Measurements from ENCODE around the gene ZNF614.
"Not testable (repeated sequence)": the region's sequence is repeated elsewhere in the genome, so short reads cannot be mapped to it uniquely, and the experiment has no call there.

Gene ZNF614

DNA sequence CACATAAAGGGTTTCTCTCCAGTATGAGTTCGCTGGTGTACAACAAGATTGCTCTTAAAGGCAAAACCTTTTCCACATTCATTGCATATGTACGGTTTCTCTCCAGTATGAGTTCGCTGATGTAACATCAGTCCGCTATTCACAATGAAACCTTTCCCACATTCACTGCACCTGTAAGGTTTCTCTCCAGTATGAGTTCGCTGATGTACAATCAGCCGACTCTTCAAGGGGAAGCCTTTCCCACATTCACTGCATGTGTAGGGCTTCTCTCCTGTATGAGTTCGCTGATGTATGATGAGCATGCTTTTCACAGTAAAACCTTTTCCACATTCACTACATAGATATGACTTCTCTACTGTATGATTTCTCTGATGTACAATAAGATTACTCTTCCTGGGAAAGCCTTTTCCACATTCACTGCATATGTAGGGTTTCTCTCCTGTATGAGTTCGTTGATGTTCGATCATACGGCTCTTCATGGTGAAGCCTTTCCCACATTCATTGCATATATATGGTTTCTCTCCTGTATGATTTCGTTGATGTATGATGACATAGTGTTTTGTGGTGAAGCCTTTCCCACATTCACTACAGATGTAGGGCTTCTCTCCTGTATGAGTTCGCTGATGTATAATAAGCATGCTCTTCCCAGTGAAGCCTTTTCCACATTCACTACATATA is 6.0 kb upstream of the ZNF614 start:
- Histone ChIP-seq H3K27ac (ENCODE audit: low read depth, low read length) (no peak overlapping the region), H3K9me3 (ENCODE audit: control insufficient read depth in 1 of 2, low read length in 2 of 2) (peaks cover 69 to 90% of the 10 kb centered on the region in 2 donors), H3K4me3 (ENCODE audit: low read depth in 1 of 2, low read length in 2 of 2) (peak overlapping the region; percentile 20 to 40), H3K36me3 (ENCODE audit: control insufficient read depth in 1 of 2, insufficient read depth in 2 of 2, low read length in 2 of 2) (peaks cover 55 to 58% of the 10 kb centered on the region in 2 donors), H3K9ac (ENCODE audit: low read depth in 1 of 2, low read length in 2 of 2) (no peak overlapping the region), H3K27me3 (ENCODE audit: control insufficient read depth in 1 of 2, insufficient read depth in 2 of 2, low read length in 2 of 2) (no peaks in the 10 kb centered on the region), H3K4me1 (ENCODE audit: control insufficient read depth in 1 of 2, insufficient read depth in 2 of 2, low read length in 2 of 2) (peaks cover 0 to under 1% of the 10 kb centered on the region in 2 donors)

DNA sequence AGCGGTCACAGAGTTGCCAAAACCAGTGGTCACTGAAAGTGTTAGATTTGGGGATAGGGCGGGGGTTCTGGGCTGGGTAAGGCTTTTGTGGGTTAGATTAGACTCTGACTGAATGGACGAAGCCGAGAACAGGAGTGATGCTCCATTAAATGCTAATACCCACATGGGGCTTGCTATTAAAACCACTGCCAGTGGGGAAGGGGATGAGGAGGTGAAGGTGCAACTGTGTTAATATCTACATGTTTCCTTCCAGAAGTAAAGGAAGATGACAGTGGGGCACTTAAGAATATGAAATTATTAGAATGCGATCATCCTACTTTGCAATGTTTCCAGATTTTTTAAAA is 573 bp upstream of the ZNF614 start:
- Histone ChIP-seq H3K27ac (ENCODE audit: low read depth, low read length) (peak overlapping the region; percentile 91), H3K9ac (ENCODE audit: low read depth in 1 of 2, low read length in 2 of 2) (peak overlapping the region; percentile 79 to 94), H3K4me3 (ENCODE audit: low read depth in 1 of 2, low read length in 2 of 2) (peak overlapping the region; percentile 80 to 97), H3K4me1 (ENCODE audit: control insufficient read depth in 1 of 2, insufficient read depth in 2 of 2, low read length in 2 of 2) (peaks cover 9 to 12% of the 10 kb centered on the region in 2 donors), H3K36me3 (ENCODE audit: control insufficient read depth in 1 of 2, insufficient read depth in 2 of 2, low read length in 2 of 2) (peaks cover 26% of the 10 kb centered on the region in 2 donors), H3K9me3 (ENCODE audit: control insufficient read depth in 1 of 2, low read length in 2 of 2) (peaks cover 38 to 68% of the 10 kb centered on the region in 2 donors), H3K27me3 (ENCODE audit: control insufficient read depth in 1 of 2, insufficient read depth in 2 of 2, low read length in 2 of 2) (no peaks in the 10 kb centered on the region)

- not testable (repeated sequence) for H3K9ac ChIP-seq (ENCODE audit: low read depth in 1 of 2, low read length in 2 of 2); H3K4me3 ChIP-seq (ENCODE audit: low read depth in 1 of 2, low read length in 2 of 2); H3K27ac ChIP-seq (ENCODE audit: low read depth, low read length); H3K27me3 ChIP-seq (ENCODE audit: control insufficient read depth in 1 of 2, insufficient read depth in 2 of 2, low read length in 2 of 2)
- Histone ChIP-seq H3K36me3 (ENCODE audit: control insufficient read depth in 1 of 2, insufficient read depth in 2 of 2, low read length in 2 of 2) (peaks cover 29 to 41% of the 10 kb centered on the region in 2 donors), H3K4me1 (ENCODE audit: control insufficient read depth in 1 of 2, insufficient read depth in 2 of 2, low read length in 2 of 2) (peaks cover 9 to 12% of the 10 kb centered on the region in 2 donors), H3K9me3 (ENCODE audit: control insufficient read depth in 1 of 2, low read length in 2 of 2) (peaks cover 35 to 62% of the 10 kb centered on the region in 2 donors)
Observed at GRCh38 chr19:52026255-52026990, 1.8 kb downstream of the ZNF614 start.

DNA sequence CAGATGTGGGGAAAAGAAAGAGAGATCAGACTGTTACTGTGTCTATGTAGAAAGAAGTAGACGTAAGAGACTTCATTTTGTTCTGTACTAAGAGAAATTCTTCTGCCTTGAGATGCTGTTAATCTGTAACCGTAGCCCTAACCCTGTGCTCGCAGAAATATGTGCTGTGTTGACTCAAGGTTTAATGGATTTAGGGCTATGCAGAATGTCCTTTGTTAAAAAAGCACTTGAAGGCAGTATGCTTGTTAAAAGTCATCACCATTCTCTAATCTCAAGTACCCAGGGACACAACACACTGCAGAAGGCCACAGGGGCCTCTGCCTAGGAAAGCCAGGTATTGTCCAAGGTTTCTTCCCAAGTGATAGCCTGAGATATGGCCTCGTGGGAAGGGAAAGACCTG is 3.7 kb downstream of the ZNF614 start:
- H3K9ac ChIP-seq (ENCODE audit: low read depth in 1 of 2, low read length in 2 of 2); H3K4me3 ChIP-seq (ENCODE audit: low read depth in 1 of 2, low read length in 2 of 2); H3K27me3 ChIP-seq (ENCODE audit: control insufficient read depth in 1 of 2, insufficient read depth in 2 of 2, low read length in 2 of 2); H3K27ac ChIP-seq (ENCODE audit: low read depth, low read length): not testable (repeated sequence)
- peaks cover 45 to 66% of the 10 kb centered on the region in 2 donors for H3K9me3 ChIP-seq (ENCODE audit: control insufficient read depth in 1 of 2, low read length in 2 of 2)
- H3K36me3 ChIP-seq (ENCODE audit: control insufficient read depth in 1 of 2, insufficient read depth in 2 of 2, low read length in 2 of 2), result peaks cover 45 to 60% of the 10 kb centered on the region in 2 donors
- peaks cover 9 to 12% of the 10 kb centered on the region in 2 donors for H3K4me1 ChIP-seq (ENCODE audit: control insufficient read depth in 1 of 2, insufficient read depth in 2 of 2, low read length in 2 of 2)

GRCh38 chr19:52022193-52022592 is 6.0 kb downstream of the ZNF614 start:
- H3K27ac ChIP-seq (ENCODE audit: low read depth, low read length), result no peak overlapping the region
- peaks cover under 1 to 3% of the 10 kb centered on the region in 2 donors for H3K4me1 ChIP-seq (ENCODE audit: control insufficient read depth in 1 of 2, insufficient read depth in 2 of 2, low read length in 2 of 2)
- H3K27me3 ChIP-seq (ENCODE audit: control insufficient read depth in 1 of 2, insufficient read depth in 2 of 2, low read length in 2 of 2), result no peaks in the 10 kb centered on the region
- H3K4me3 ChIP-seq (ENCODE audit: low read depth in 1 of 2, low read length in 2 of 2), result no peak overlapping the region
- no peak overlapping the region for H3K9ac ChIP-seq (ENCODE audit: low read depth in 1 of 2, low read length in 2 of 2)
- peaks cover 61 to 83% of the 10 kb centered on the region in 2 donors for H3K36me3 ChIP-seq (ENCODE audit: control insufficient read depth in 1 of 2, insufficient read depth in 2 of 2, low read length in 2 of 2)
- peaks cover 55 to 82% of the 10 kb centered on the region in 2 donors for H3K9me3 ChIP-seq (ENCODE audit: control insufficient read depth in 1 of 2, low read length in 2 of 2)

- Histone ChIP-seq H3K36me3 (ENCODE audit: control insufficient read depth in 1 of 2, insufficient read depth in 2 of 2, low read length in 2 of 2) (peaks cover 71 to 93% of the 10 kb centered on the region in 2 donors), H3K4me3 (ENCODE audit: low read depth in 1 of 2, low read length in 2 of 2) (peak overlapping the region; percentile 18 to 28), H3K27ac (ENCODE audit: low read depth, low read length) (no peak overlapping the region), H3K27me3 (ENCODE audit: control insufficient read depth in 1 of 2, insufficient read depth in 2 of 2, low read length in 2 of 2) (no peaks in the 10 kb centered on the region), H3K9ac (ENCODE audit: low read depth in 1 of 2, low read length in 2 of 2) (no peak overlapping the region), H3K9me3 (ENCODE audit: control insufficient read depth in 1 of 2, low read length in 2 of 2) (peaks cover 64 to 82% of the 10 kb centered on the region in 2 donors), H3K4me1 (ENCODE audit: control insufficient read depth in 1 of 2, insufficient read depth in 2 of 2, low read length in 2 of 2) (no peaks in the 10 kb centered on the region)
Observed at GRCh38 chr19:52020506-52020905, 7.7 kb downstream of the ZNF614 start.

GRCh38 chr19:52010674-52011073 is 17.5 kb downstream of the ZNF614 start:
- no peak overlapping the region for H3K9ac ChIP-seq (ENCODE audit: low read depth in 1 of 2, low read length in 2 of 2)
- H3K36me3 ChIP-seq (ENCODE audit: control insufficient read depth in 1 of 2, insufficient read depth in 2 of 2, low read length in 2 of 2), result peaks cover 0 to 6% of the 10 kb centered on the region in 2 donors
- no peaks in the 10 kb centered on the region for H3K27me3 ChIP-seq (ENCODE audit: control insufficient read depth in 1 of 2, insufficient read depth in 2 of 2, low read length in 2 of 2)
- H3K27ac ChIP-seq (ENCODE audit: low read depth, low read length), result no peak overlapping the region
- H3K4me3 ChIP-seq (ENCODE audit: low read depth in 1 of 2, low read length in 2 of 2), result no peak overlapping the region
- peaks cover 5 to 6% of the 10 kb centered on the region in 2 donors for H3K4me1 ChIP-seq (ENCODE audit: control insufficient read depth in 1 of 2, insufficient read depth in 2 of 2, low read length in 2 of 2)
- H3K9me3 ChIP-seq (ENCODE audit: control insufficient read depth in 1 of 2, low read length in 2 of 2), result peaks cover 18 to 34% of the 10 kb centered on the region in 2 donors

DNA sequence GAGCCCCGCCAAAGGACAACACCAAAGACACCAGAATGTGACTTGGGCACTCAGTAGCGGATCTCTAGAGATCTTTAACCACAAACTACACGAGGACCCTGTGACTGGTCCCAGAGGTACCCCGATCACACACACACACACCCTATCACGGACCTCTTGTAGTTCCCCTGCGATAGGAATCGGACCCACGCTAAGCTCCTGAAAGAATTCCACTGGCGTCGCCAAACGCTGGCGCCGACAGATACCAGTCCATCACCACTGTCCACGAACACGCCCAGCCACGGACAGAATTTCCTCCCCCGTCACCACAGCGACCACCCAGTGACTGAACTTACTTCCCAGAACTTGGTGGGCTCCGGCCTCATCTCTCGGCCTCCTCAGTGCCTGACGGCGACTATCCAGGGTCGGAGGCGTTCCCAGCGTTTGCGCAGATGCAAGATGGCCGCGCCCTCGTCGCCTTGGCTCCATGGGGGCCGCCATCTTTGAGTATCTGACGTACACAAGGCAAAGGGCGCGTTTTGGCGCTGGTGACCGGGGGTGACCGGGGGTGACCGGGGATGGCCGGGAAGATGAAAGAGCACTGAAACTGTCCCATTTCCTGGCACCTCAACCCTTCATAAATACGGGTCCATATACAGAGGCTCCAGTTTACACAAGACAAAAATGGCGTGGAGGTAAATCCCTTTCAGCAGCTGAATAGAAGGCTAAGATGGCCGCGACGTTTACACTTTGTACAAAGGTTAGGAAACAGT is 20.2 kb downstream of the ZNF614 start, which contains the start of gene ZNF615:
ZNF615 (minus strand) TSS at position 406 of the 752 bp plus-strand sequence. CDS start 4,500 bp downstream, outside the sequence.
- peak within 1 kb of the TSS; percentile 84 to 87 for H3K9ac ChIP-seq (ENCODE audit: low read depth in 1 of 2, low read length in 2 of 2)
- H3K4me1 ChIP-seq (ENCODE audit: control insufficient read depth in 1 of 2, insufficient read depth in 2 of 2, low read length in 2 of 2), result peaks cover 5 to 6% of the 10 kb centered on the region in 2 donors
- H3K9me3 ChIP-seq (ENCODE audit: control insufficient read depth in 1 of 2, low read length in 2 of 2), result peaks cover 19 to 29% of the 10 kb centered on the region in 2 donors
- peaks cover 6 to 16% of the 10 kb centered on the region in 2 donors for H3K36me3 ChIP-seq (ENCODE audit: control insufficient read depth in 1 of 2, insufficient read depth in 2 of 2, low read length in 2 of 2)
- no peaks in the 10 kb centered on the region for H3K27me3 ChIP-seq (ENCODE audit: control insufficient read depth in 1 of 2, insufficient read depth in 2 of 2, low read length in 2 of 2)
- peak within 1 kb of the TSS; percentile 96 to 99 for H3K4me3 ChIP-seq (ENCODE audit: low read depth in 1 of 2, low read length in 2 of 2)
- H3K27ac ChIP-seq (ENCODE audit: low read depth, low read length), result peak within 1 kb of the TSS; percentile 72

DNA sequence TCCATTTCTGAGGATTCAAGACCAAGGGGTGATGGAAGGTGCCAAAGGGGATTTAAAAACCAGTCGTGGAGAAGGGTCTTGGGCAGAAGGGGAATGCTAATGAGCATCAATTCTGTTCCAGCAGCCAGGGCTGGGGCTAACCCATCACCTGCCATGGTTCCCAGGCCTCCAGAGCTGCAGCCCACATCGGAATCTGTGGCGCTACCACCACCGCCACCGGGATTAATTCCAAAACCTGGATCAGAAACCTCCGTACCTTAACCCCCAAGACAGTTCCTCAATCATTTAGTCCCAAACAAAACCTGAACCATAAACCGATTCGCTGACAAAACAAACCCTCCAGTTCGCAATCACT is 20.8 kb downstream of the ZNF614 start:
- Histone ChIP-seq H3K9me3 (ENCODE audit: control insufficient read depth in 1 of 2, low read length in 2 of 2) (peaks cover 18 to 24% of the 10 kb centered on the region in 2 donors), H3K36me3 (ENCODE audit: control insufficient read depth in 1 of 2, insufficient read depth in 2 of 2, low read length in 2 of 2) (peaks cover 7 to 13% of the 10 kb centered on the region in 2 donors), H3K4me3 (ENCODE audit: low read depth in 1 of 2, low read length in 2 of 2) (peak overlapping the region; percentile 96 to 99), H3K27ac (ENCODE audit: low read depth, low read length) (no peak overlapping the region), H3K27me3 (ENCODE audit: control insufficient read depth in 1 of 2, insufficient read depth in 2 of 2, low read length in 2 of 2) (no peaks in the 10 kb centered on the region), H3K9ac (ENCODE audit: low read depth in 1 of 2, low read length in 2 of 2) (peak overlapping the region; percentile 84 to 87), H3K4me1 (ENCODE audit: control insufficient read depth in 1 of 2, insufficient read depth in 2 of 2, low read length in 2 of 2) (peaks cover 5 to 6% of the 10 kb centered on the region in 2 donors)
